Stimulated activated CD4-positive, alpha-beta T cell treated with anti-CD3 and anti-CD28 coated beads, Interleukin-15, amount 100 ng/mL, for 1 hour (primary cell): ENCODE results near the gene IZUMO4.

ENCODE experiments used
- DNase-seq, 2 donors: peaks; one replicate each; pipeline ENCODE4 v3.0.0-alpha.2; 2020; ENCODE audit warnings: low read depth in 1 of 2, low spot score in 1 of 2

The IZUMO4 gene

GRCh38 chr19:2096480-2097202 is at the start of gene IZUMO4:
Gene IZUMO4, plus strand, starts transcription at chr19:2096915. Its CDS starts 31 bp downstream, at chr19:2096946.
- peak; percentile 100 for DNase-seq

- DNase-seq = no peak
These were observed 49.7 kb upstream of the IZUMO4 start for GRCh38 chr19:2047076-2047448.

GRCh38 chr19:2047449-2048103 is 49.1 kb upstream of the IZUMO4 start:
- DNase-seq = no peak

GRCh38 chr19:2048104-2048958 is 48.4 kb upstream of the IZUMO4 start:
- no peak for DNase-seq

GRCh38 chr19:2048959-2049740 is 47.6 kb upstream of the IZUMO4 start:
- no peak for DNase-seq

- DNase-seq = peak; percentile 45 to 46
These were observed 46.9 kb upstream of the IZUMO4 start for GRCh38 chr19:2049741-2050348.

- DNase-seq = no peak
These were observed 46.2 kb upstream of the IZUMO4 start for GRCh38 chr19:2050349-2050990.

GRCh38 chr19:2050991-2051772 is 45.5 kb upstream of the IZUMO4 start, which contains the start of gene MKNK2:
Gene MKNK2, minus strand, starts transcription at chr19:2051244. Its CDS starts 393 bp downstream, at chr19:2050851.
- DNase-seq = peak; percentile 94 to 96

- no peak for DNase-seq
These were observed 44.7 kb upstream of the IZUMO4 start for GRCh38 chr19:2051773-2052704.

- DNase-seq = no peak
These were observed 42.9 kb upstream of the IZUMO4 start for GRCh38 chr19:2053601-2054389.

GRCh38 chr19:2054763-2055162 is 42.0 kb upstream of the IZUMO4 start:
- DNase-seq = no peak

- DNase-seq = no peak
These were observed 40.5 kb upstream of the IZUMO4 start for GRCh38 chr19:2055931-2056836.

GRCh38 chr19:2056837-2057192 is 39.9 kb upstream of the IZUMO4 start:
- no peak for DNase-seq

- DNase-seq = no peak
These were observed 38.9 kb upstream of the IZUMO4 start for GRCh38 chr19:2057484-2058469.
